H9 (cell line): Measurements from ENCODE around the gene ULK1. TPM values are rescaled to one million over a fixed set of nuclear protein-coding genes. Genes with fewer than 3 reads are reported as not detected.
A peak's percentile ranks its signal among the peaks of the same experiment; 100 is the strongest.

ENCODE experiments used
- DNase-seq: peaks from one replicate; pipeline ENCODE4 v3.0.0-alpha.2; 2017
- H2AFZ ChIP-seq: one replicate; pipeline ENCODE4 v1.6.1; 2013; ENCODE audit warnings: mild to moderate bottlenecking, low read length, control low read depth, moderate library complexity
- H2AK5ac ChIP-seq: 2 replicates; pipeline ENCODE4 v1.6.1; 2013; ENCODE audit warnings: low read length, control low read depth, mixed read lengths; ENCODE audit not compliant: insufficient read length
- H2BK120ac ChIP-seq: one replicate; pipeline ENCODE4 v1.6.1; 2013; ENCODE audit warnings: low read depth, mild to moderate bottlenecking, low read length, control low read depth, inconsistent platforms; ENCODE audit not compliant: poor library complexity, severe bottlenecking
- H2BK12ac ChIP-seq: 2 replicates; pipeline ENCODE4 v1.6.1; 2013; ENCODE audit warnings: low read length, control low read depth, mixed read lengths, low read depth; ENCODE audit not compliant: insufficient read length
- H2BK15ac ChIP-seq: 2 replicates; pipeline ENCODE4 v1.6.1; 2013; ENCODE audit warnings: low read depth, low read length, control low read depth
- H2BK20ac ChIP-seq: one replicate; pipeline ENCODE4 v1.6.1; 2013; ENCODE audit warnings: low read depth, mild to moderate bottlenecking, low read length, control low read depth, inconsistent platforms; ENCODE audit not compliant: poor library complexity, severe bottlenecking
- H2BK5ac ChIP-seq: 2 replicates; pipeline ENCODE4 v1.6.1; 2013; ENCODE audit warnings: low read length, control low read depth, mixed read lengths; ENCODE audit not compliant: insufficient read length
- H3K14ac ChIP-seq: 2 replicates; pipeline ENCODE4 v1.6.1; 2013; ENCODE audit warnings: low read length, control low read depth; ENCODE audit not compliant: insufficient read depth
- H3K18ac ChIP-seq: 2 replicates; pipeline ENCODE4 v1.6.1; 2013; ENCODE audit warnings: low read depth, mild to moderate bottlenecking, mixed read lengths, low read length, control low read depth; ENCODE audit not compliant: insufficient read length
- H3K23ac ChIP-seq: 2 replicates; pipeline ENCODE4 v1.6.1; 2013; ENCODE audit warnings: low read length, control low read depth, mixed read lengths, low read depth; ENCODE audit not compliant: insufficient read length
- H3K23me2 ChIP-seq: 2 replicates; pipeline ENCODE4 v1.6.1; 2013; ENCODE audit warnings: low read depth, mild to moderate bottlenecking, mixed read lengths, low read length, control low read depth; ENCODE audit not compliant: insufficient read length, poor library complexity, severe bottlenecking
- H3K27ac ChIP-seq: 2 replicates; pipeline ENCODE4 v1.5.1; 2013; ENCODE audit warnings: low read length, control low read depth, mixed read lengths, low read depth; ENCODE audit not compliant: insufficient read length
- H3K27me3 ChIP-seq: 2 replicates; pipeline ENCODE4 v1.6.1; 2013; ENCODE audit warnings: low read length, control low read depth, inconsistent platforms; ENCODE audit not compliant: insufficient read depth
- H3K4ac ChIP-seq: 2 replicates; pipeline ENCODE4 v1.6.1; 2013; ENCODE audit warnings: low read depth, mild to moderate bottlenecking, control low read depth, inconsistent platforms, low read length, moderate library complexity
- H3K4me1 ChIP-seq: 2 replicates; pipeline ENCODE4 v1.6.1; 2013; ENCODE audit warnings: low read length, control low read depth, inconsistent platforms; ENCODE audit not compliant: insufficient read depth
- H3K4me2 ChIP-seq: 2 replicates; pipeline ENCODE4 v1.6.1; 2013; ENCODE audit warnings: low read length, control low read depth, mixed read lengths; ENCODE audit not compliant: insufficient read length, insufficient read depth
- H3K56ac ChIP-seq: 2 replicates; pipeline ENCODE4 v1.6.1; 2013; ENCODE audit warnings: low read depth, mild to moderate bottlenecking, mixed read lengths, low read length, control low read depth; ENCODE audit not compliant: insufficient read length
- H3K79me1 ChIP-seq: 2 replicates; pipeline ENCODE4 v1.6.1; 2013; ENCODE audit warnings: low read depth, mild to moderate bottlenecking, moderate library complexity, low read length, control low read depth, inconsistent platforms; ENCODE audit not compliant: insufficient read depth, poor library complexity, severe bottlenecking
- H3K79me2 ChIP-seq: 2 replicates; pipeline ENCODE4 v1.6.1; 2013; ENCODE audit warnings: low read length, control low read depth, inconsistent platforms; ENCODE audit not compliant: insufficient read depth
- H3K9ac ChIP-seq: 2 replicates; pipeline ENCODE4 v1.6.1; 2013; ENCODE audit warnings: low read length, control low read depth, mixed read lengths; ENCODE audit not compliant: insufficient read length; ENCODE audit errors: extremely low read depth
- H3K9me3 ChIP-seq: one replicate; pipeline ENCODE4 v1.6.1; 2013; ENCODE audit warnings: low read depth, low read length, inconsistent platforms; ENCODE audit not compliant: control insufficient read depth
- H3T11ph ChIP-seq: one replicate; pipeline ENCODE4 v1.6.1; 2013; ENCODE audit warnings: mild to moderate bottlenecking, low read length, control low read depth, inconsistent platforms
- H4K20me1 ChIP-seq: one replicate; pipeline ENCODE4 v1.6.1; 2013; ENCODE audit not compliant: control insufficient read depth, insufficient read length, insufficient read depth
- H4K5ac ChIP-seq: 2 replicates; pipeline ENCODE4 v1.6.1; 2013; ENCODE audit warnings: low read depth, mild to moderate bottlenecking, mixed read lengths, low read length, control low read depth; ENCODE audit not compliant: insufficient read length
- H4K8ac ChIP-seq: replicated peaks from 2 replicates; pipeline ENCODE4 v1.6.1; 2013; ENCODE audit warnings: low read length, control low read depth, mixed read lengths, low read depth; ENCODE audit not compliant: insufficient read length
- H4K91ac ChIP-seq: 2 replicates; pipeline ENCODE4 v1.6.1; 2013; ENCODE audit warnings: low read depth, mild to moderate bottlenecking, moderate library complexity, mixed read lengths, low read length, control low read depth; ENCODE audit not compliant: insufficient read length
- H3K27ac Mint-ChIP-seq, 3 experiments: 2 replicates in 2 of 3; 3 replicates in 1 of 3; pipeline ENCODE4 v1.8.0; 2020 to 2021; ENCODE audit warnings: mixed read lengths in 3 of 3, mild to moderate bottlenecking in 1 of 3, moderate library complexity in 1 of 3
- H3K27me3 Mint-ChIP-seq: 2 replicates; pipeline ENCODE4 v1.8.0; 2021; ENCODE audit warnings: low read depth, mild to moderate bottlenecking, moderate library complexity, mixed read lengths
- H3K36me3 Mint-ChIP-seq, 3 experiments: 2 replicates in 2 of 3; 3 replicates in 1 of 3; pipeline ENCODE4 v1.8.0; 2020 to 2021; ENCODE audit warnings: low read depth in 3 of 3, mixed read lengths in 3 of 3; ENCODE audit not compliant: insufficient read depth in 1 of 3
- H3K4me1 Mint-ChIP-seq, 2 experiments: 2 replicates each; pipeline ENCODE4 v1.8.0; 2020; ENCODE audit warnings: mixed read lengths in 2 of 2
- H3K4me3 Mint-ChIP-seq, 2 experiments: 2 replicates in 1 of 2; 3 replicates in 1 of 2; pipeline ENCODE4 v1.8.0; 2020 to 2021; ENCODE audit warnings: mild to moderate bottlenecking in 2 of 2, mixed read lengths in 2 of 2, moderate library complexity in 1 of 2
- H3K9me3 Mint-ChIP-seq, 2 experiments: 2 replicates in 1 of 2; 3 replicates in 1 of 2; pipeline ENCODE4 v1.8.0; 2020; ENCODE audit warnings: mild to moderate bottlenecking in 2 of 2, mixed read lengths in 2 of 2, moderate library complexity in 1 of 2
- WGBS: extraction: QIAGEN DNeasy Blood & Tissue Kit; methylation state at CpG from one replicate; pipeline ENCODE4 v1.1.7; 2013; ENCODE audit warnings: missing lambda C conversion rate, low lambda C conversion rate, mixed read lengths; ENCODE audit not compliant: insufficient read length; ENCODE audit errors: extremely low coverage; 5-methylcytosine and 5-hydroxymethylcytosine counted together
- total RNA-seq: library from RNA; stranded (reverse); gene quantifications from 2 replicates; pipeline ENCODE4 v1.2.1, GENCODE V29; 2021
- TF ChIP-seq, protein P1 (sequence below): fragments of 200-600 bp; sonication (generic); conservative IDR thresholded peaks from 3 replicates; pipeline ENCODE4 v1.8.0; 2021; ENCODE audit warnings: antibody characterized with exemption, mild to moderate bottlenecking

Gene ULK1
- total RNA-seq, 1 experiment from 2014 or later: 57.2 TPM

DNA sequence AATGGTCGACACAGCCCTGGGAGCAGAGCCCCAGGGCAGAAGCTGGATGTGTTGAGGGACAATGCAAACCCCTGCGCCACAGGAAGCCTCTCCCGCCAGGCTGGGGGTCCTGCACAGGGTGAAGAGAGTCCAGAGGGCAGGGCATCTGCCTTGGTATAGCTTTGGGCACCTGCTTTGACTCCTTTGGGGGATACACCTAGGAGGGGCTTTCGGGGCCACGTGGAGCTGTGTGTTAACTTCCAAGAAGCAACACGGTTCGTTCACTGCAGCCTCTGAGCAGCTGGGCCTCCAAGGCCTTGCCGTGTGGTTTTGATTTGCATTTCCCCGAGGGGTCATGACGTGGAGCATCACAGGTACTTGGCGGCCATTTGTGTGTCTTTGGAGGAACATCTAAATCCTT, 28.8 kb downstream of the ULK1 start:
- Histone ChIP-seq H2BK20ac (no peak overlapping the region), H3K23ac (no peak overlapping the region), H2BK5ac (no peak overlapping the region), H3K14ac (no peak overlapping the region), H3K27ac (no peak overlapping the region), H3K79me2 (no peaks in the 10 kb centered on the region), H4K8ac (no peak overlapping the region), H3K79me1 (no peaks in the 10 kb centered on the region), H3K9me3 (no peaks in the 10 kb centered on the region), H4K5ac (no peak overlapping the region), H3K56ac (no peak overlapping the region), H2AK5ac (no peak overlapping the region), H4K91ac (no peak overlapping the region), H2BK15ac (no peak overlapping the region), H3K4me2 (no peak overlapping the region), H2BK12ac (no peak overlapping the region), H3K9ac (no peak overlapping the region), H4K20me1 (no peaks in the 10 kb centered on the region), H3K18ac (no peak overlapping the region), H3K4ac (no peak overlapping the region), H2BK120ac (no peak overlapping the region), H3K27me3 (no peaks in the 10 kb centered on the region), H3T11ph (no peak overlapping the region), H3K4me1 (no peaks in the 10 kb centered on the region), H2AFZ (no peak overlapping the region), H3K23me2 (no peaks in the 10 kb centered on the region)
- Mint-ChIP-seq H3K4me3 (no peak overlapping the region), H3K4me1 (peaks cover 0 to 5% of the 10 kb centered on the region in 2 experiments; a peak in 3 of 4 replicates), H3K9me3 (peaks cover 4 to 11% of the 10 kb centered on the region in 2 experiments; a peak in 3 of 5 replicates), H3K27ac (peak overlapping the region in 2 of 3 experiments; percentile 58 to 73; a peak in 4 of 7 replicates), H3K27me3 (peaks cover 3% of the 10 kb centered on the region), H3K36me3 (peaks cover 11 to 32% (median 28%) of the 10 kb centered on the region in 3 experiments)
- DNase-seq: no peak
- WGBS: no CpG with 5 or more reads among the region's 11 CpGs
- TF ChIP-seq, protein P1, sequence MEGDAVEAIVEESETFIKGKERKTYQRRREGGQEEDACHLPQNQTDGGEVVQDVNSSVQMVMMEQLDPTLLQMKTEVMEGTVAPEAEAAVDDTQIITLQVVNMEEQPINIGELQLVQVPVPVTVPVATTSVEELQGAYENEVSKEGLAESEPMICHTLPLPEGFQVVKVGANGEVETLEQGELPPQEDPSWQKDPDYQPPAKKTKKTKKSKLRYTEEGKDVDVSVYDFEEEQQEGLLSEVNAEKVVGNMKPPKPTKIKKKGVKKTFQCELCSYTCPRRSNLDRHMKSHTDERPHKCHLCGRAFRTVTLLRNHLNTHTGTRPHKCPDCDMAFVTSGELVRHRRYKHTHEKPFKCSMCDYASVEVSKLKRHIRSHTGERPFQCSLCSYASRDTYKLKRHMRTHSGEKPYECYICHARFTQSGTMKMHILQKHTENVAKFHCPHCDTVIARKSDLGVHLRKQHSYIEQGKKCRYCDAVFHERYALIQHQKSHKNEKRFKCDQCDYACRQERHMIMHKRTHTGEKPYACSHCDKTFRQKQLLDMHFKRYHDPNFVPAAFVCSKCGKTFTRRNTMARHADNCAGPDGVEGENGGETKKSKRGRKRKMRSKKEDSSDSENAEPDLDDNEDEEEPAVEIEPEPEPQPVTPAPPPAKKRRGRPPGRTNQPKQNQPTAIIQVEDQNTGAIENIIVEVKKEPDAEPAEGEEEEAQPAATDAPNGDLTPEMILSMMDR: no peak
